Measurements from ENCODE around the gene GMEB2. TPM values are rescaled to one million over a fixed set of nuclear protein-coding genes. Genes with fewer than 3 reads are reported as not detected.
A peak's percentile ranks its signal among the peaks of the same experiment; 100 is the strongest.

GMEB2 gene
- polyA plus RNA-seq, 1 experiment: 7.4 TPM

GRCh38 chr20:63656451-63656850 is 29.6 kb upstream of the GMEB2 start:
- Histone ChIP-seq H3K27me3 (ENCODE audit: control insufficient read depth, insufficient read depth, low read length) (peaks cover 5% of the 10 kb centered on the region; the same call in 1 of the 2 replicates), H3K4me3 (ENCODE audit: low read depth, low read length) (no peak overlapping the region), H3K36me3 (ENCODE audit: control insufficient read depth, insufficient read depth, low read length) (0 out of 2 replicates have a peak, but pooled peaks cover 6% of the 10 kb centered on the region)
- CTCF ChIA-PET: no interaction called here
- POLR2A ChIA-PET: no interaction called here
- TF ChIP-seq CTCF (IDR thresholded peaks at IDR 0.05; ENCODE audit: insufficient read depth, low read depth, low read length): no peak
- DNase-seq (ENCODE audit: low read depth): no peak

- TF ChIP-seq CTCF (IDR thresholded peaks at IDR 0.05; ENCODE audit: insufficient read depth, low read depth, low read length): no peak
- Histone ChIP-seq H3K27me3 (ENCODE audit: control insufficient read depth, insufficient read depth, low read length) (peaks cover 7% of the 10 kb centered on the region; the same call in 1 of the 2 replicates), H3K4me3 (ENCODE audit: low read depth, low read length) (no peak overlapping the region), H3K36me3 (ENCODE audit: control insufficient read depth, insufficient read depth, low read length) (no peaks in the 10 kb centered on the region)
- DNase-seq (ENCODE audit: low read depth): no peak
- ChIA-PET CTCF (no interaction called here), POLR2A (no interaction called here)
These were observed 28.3 kb upstream of the GMEB2 start for GRCh38 chr20:63655249-63655648.

- ChIA-PET POLR2A (no interaction called here), CTCF (no interaction called here)
These were observed 27.2 kb upstream of the GMEB2 start for GRCh38 chr20:63653974-63654668.

GRCh38 chr20:63653041-63653973 is 26.4 kb upstream of the GMEB2 start, which contains the start of gene STMN3:
Gene STMN3, minus strand, starts transcription at chr20:63653424. Its CDS starts 79 bp downstream, at chr20:63653345.
- no peak; the same call in 1 of the 2 replicates for TF ChIP-seq CTCF (IDR thresholded peaks at IDR 0.05; ENCODE audit: insufficient read depth, low read depth, low read length)
- ChIA-PET POLR2A (no interaction called here), CTCF (interaction anchor here (0.7 kb wide), 1 partner anchor 11 kb away, joined by 3 read pairs; no protein-coding TSS in a partner anchor)
- no peaks in the 10 kb centered on the region for H3K36me3 ChIP-seq (ENCODE audit: control insufficient read depth, insufficient read depth, low read length)
- peak within 1 kb of the TSS; percentile 55 for H3K4me3 ChIP-seq (ENCODE audit: low read depth, low read length)
- H3K27me3 ChIP-seq (ENCODE audit: control insufficient read depth, insufficient read depth, low read length): peaks cover 7% of the 10 kb centered on the region; the same call in 1 of the 2 replicates
- peak; percentile 32 for DNase-seq (ENCODE audit: low read depth)

More at GRCh38 chr20:63653974-63654668, 27.2 kb upstream of the GMEB2 start:
- H3K36me3 ChIP-seq (ENCODE audit: control insufficient read depth, insufficient read depth, low read length): no peaks in the 10 kb centered on the region
- H3K27me3 ChIP-seq (ENCODE audit: control insufficient read depth, insufficient read depth, low read length): peaks cover 7% of the 10 kb centered on the region; the same call in 1 of the 2 replicates
- DNase-seq (ENCODE audit: low read depth): no peak
- no peak for TF ChIP-seq CTCF (IDR thresholded peaks at IDR 0.05; ENCODE audit: insufficient read depth, low read depth, low read length)
- H3K4me3 ChIP-seq (ENCODE audit: low read depth, low read length): peak overlapping the region; percentile 55

All from BJ (cell line).